K562 (cell line): Measurements from ENCODE around the gene VILL. TPM values are rescaled to one million over a fixed set of nuclear protein-coding genes. Genes with fewer than 3 reads are reported as not detected.

Source experiments
- ATAC-seq: fragments of 200-7000 bp; cut with Tn5 transposase; 3 replicates; pipeline ENCODE4 v1.9.1; 2020; ENCODE audit warnings: moderate library complexity
- BruUV-seq: library from RNA; stranded (reverse); fragments of 400-500 nt; replicated peaks from 2 replicates; lab custom pipeline; 2021; lab: Mats Ljungman, UMichigan
- CTCF ChIA-PET: fragments of 300-600 bp; formaldehyde crosslinking; extraction: SDS; loops from one replicate; lab custom pipeline; 2021; ENCODE audit warnings: low intra/inter-chr PET ratio; lab: Yijun Ruan, JAX
- POLR2A ChIA-PET: fragments of 300-600, 350-650 bp; sonication (Branson Sonifier 250); formaldehyde crosslinking; extraction: SDS; loops from one replicate; lab custom pipeline; 2021; ENCODE audit warnings: antibody characterized with exemption, inconsistent platforms; lab: Yijun Ruan, JAX
- DNase-seq, 4 experiments: peaks; one replicate each; pipeline versions ENCODE4 v3.0.0 to v3.0.0-alpha.2; 2011 to 2018; ENCODE audit warnings: low spot score in 3 of 4, mixed read lengths in 3 of 4; ENCODE audit errors: extremely low read depth in 1 of 4
- FAIRE-seq: peaks from 2 replicates; lab custom pipeline; 2011; peaks lifted over from hg19 to GRCh38; lab: Jason Lieb, UNC
- H2AFZ ChIP-seq: 2 replicates; pipeline ENCODE4 v1.6.0; 2011; ENCODE audit warnings: low read depth, low read length, control low read depth, inconsistent platforms
- H3K27ac ChIP-seq: fragments of 200-600 bp; 3 replicates; pipeline ENCODE4 v1.8.0; 2011; ENCODE audit warnings: low read depth, mild to moderate bottlenecking, control low read depth, inconsistent platforms, low read length, moderate library complexity, mixed read lengths; ENCODE audit errors: extremely low read depth
- H3K27me3 ChIP-seq, 2 experiments: fragments of 300-600 bp in 1 of 2; 2 replicates in 1 of 2; 3 replicates in 1 of 2; pipeline versions ENCODE4 v1.6.0 to v1.8.0; 2011; ENCODE audit warnings: inconsistent platforms in 2 of 2, low read length in 2 of 2, mild to moderate bottlenecking in 1 of 2, mixed read lengths in 1 of 2, moderate library complexity in 1 of 2; ENCODE audit not compliant: control insufficient read depth in 2 of 2, insufficient read depth in 2 of 2
- H3K36me3 ChIP-seq: fragments of 300-600 bp; 3 replicates; pipeline ENCODE4 v1.8.0; 2011; ENCODE audit warnings: mild to moderate bottlenecking, low read length, inconsistent platforms; ENCODE audit not compliant: control insufficient read depth, insufficient read depth
- H3K4me1 ChIP-seq, 2 experiments: fragments of 200-600 bp in 1 of 2; replicated peaks in 1 of 2; 2 replicates in 1 of 2; 3 replicates in 1 of 2; pipeline versions ENCODE4 v1.5.1 to v1.8.0; 2011; ENCODE audit warnings: inconsistent platforms in 2 of 2, low read length in 2 of 2, mild to moderate bottlenecking in 1 of 2, mixed read lengths in 1 of 2, moderate library complexity in 1 of 2; ENCODE audit not compliant: control insufficient read depth in 2 of 2, insufficient read depth in 2 of 2
- H3K4me2 ChIP-seq: 2 replicates; pipeline ENCODE4 v1.6.1; 2011; ENCODE audit warnings: low read length, control low read depth, inconsistent platforms, mixed read lengths; ENCODE audit not compliant: insufficient read depth
- H3K4me3 ChIP-seq: fragments of 200-600 bp; sonication (generic), shearing (Covaris generic); 2 replicates; pipeline ENCODE4 v1.5.1; 2016; ENCODE audit warnings: control low read depth, inconsistent platforms
- H3K79me2 ChIP-seq: fragments of 200-600 bp; 3 replicates; pipeline ENCODE4 v1.8.0; 2011; ENCODE audit warnings: low read length, inconsistent platforms; ENCODE audit not compliant: control insufficient read depth, insufficient read depth
- H3K9ac ChIP-seq, 2 experiments: 2 replicates each; pipeline versions ENCODE4 v1.6.0 to v1.6.1; 2011; ENCODE audit warnings: low read depth in 2 of 2, low read length in 2 of 2, control low read depth in 1 of 2, inconsistent platforms in 1 of 2, mild to moderate bottlenecking in 1 of 2, mixed read lengths in 1 of 2; ENCODE audit not compliant: insufficient read depth in 1 of 2
- H3K9me1 ChIP-seq: one replicate; pipeline ENCODE4 v1.6.0; 2011; ENCODE audit warnings: inconsistent platforms, mild to moderate bottlenecking, low read length, moderate library complexity; ENCODE audit not compliant: control insufficient read depth, insufficient read depth
- H3K9me3 ChIP-seq: replicated peaks from 2 replicates; pipeline ENCODE4 v1.5.1; 2011; ENCODE audit warnings: low read depth, low read length, inconsistent platforms; ENCODE audit not compliant: control insufficient read depth, insufficient read depth
- H4K20me1 ChIP-seq: replicated peaks from 2 replicates; pipeline ENCODE4 v1.6.1; 2011; ENCODE audit warnings: low read length, inconsistent platforms, mixed read lengths; ENCODE audit not compliant: control insufficient read depth, insufficient read depth
- MED1 ChIP-seq: sonication (generic); formaldehyde crosslinking; IDR thresholded peaks from 2 replicates; pipeline ENCODE4 v1.8.1; 2023; ENCODE audit warnings: missing genetic modification reagents, borderline replicate concordance
- RBBP5 ChIP-seq: fragments of 200-600 bp; sonication (generic); IDR thresholded peaks from 2 replicates; pipeline ENCODE4 v1.6.1; 2012; ENCODE audit warnings: borderline replicate concordance, mild to moderate bottlenecking, low read length, control low read depth, inconsistent platforms; ENCODE audit not compliant: insufficient read depth, poor library complexity, severe bottlenecking
- TEAD4 ChIP-seq, 2 experiments: sonication (generic) in 1 of 2; formaldehyde crosslinking in 1 of 2; IDR thresholded peaks; 2 replicates each; pipeline versions ENCODE4 v1.6.1 to v1.8.0; 2012 to 2022; ENCODE audit warnings: borderline replicate concordance in 1 of 2, inconsistent platforms in 1 of 2, low read length in 1 of 2, mild to moderate bottlenecking in 1 of 2, missing genetic modification reagents in 1 of 2
- ZFP30 ChIP-seq: fragments of 250-450 bp; sonication (Bioruptor Pico); IDR thresholded peaks from 2 replicates; pipeline ENCODE4 v1.8.0; 2022; ENCODE audit warnings: moderate library complexity, mild to moderate bottlenecking, inconsistent platforms, borderline replicate concordance
- ZNF12 ChIP-seq: sonication (generic); formaldehyde crosslinking; IDR thresholded peaks from 2 replicates; pipeline ENCODE4 v1.4.0; 2020; ENCODE audit warnings: mild to moderate bottlenecking, missing genetic modification reagents
- ZNF232 ChIP-seq: sonication (generic); formaldehyde crosslinking; IDR thresholded peaks from 2 replicates; pipeline ENCODE4 v1.8.0; 2022; ENCODE audit warnings: mild to moderate bottlenecking, missing genetic modification reagents
- WGBS: fragments of 100-300 bp; shearing (Covaris generic); methylation state at CpG from one replicate; pipeline ENCODE4 v1.1.6; 2016; ENCODE audit warnings: low coverage, mixed read lengths; ENCODE audit not compliant: insufficient coverage; ENCODE audit errors: missing lambda C conversion rate; 5-methylcytosine and 5-hydroxymethylcytosine counted together
- in situ Hi-C: fragments of 300-500 bp; cut with MboI; formaldehyde crosslinking; loops from 4 replicates; pipeline ENCODE4 v1.15.0; 2018; ENCODE audit warnings: inconsistent platforms, mixed read lengths
- intact Hi-C: fragments of 100-400 bp; cut with micrococcal nuclease; formaldehyde crosslinking; loops from 2 replicates; pipeline ENCODE4 v1.14.2; 2022
- polyA plus RNA-seq, 8 experiments: library from polyadenylated mRNA; depleted of rRNA in 4 of 8; stranded (reverse) in 5 of 8; unstranded in 3 of 8; fragments of >200 nt; fragmentation: Nextera tagmentation in 2 of 8; fragmentation: Illumina TruSeq in 1 of 8; extraction: Ambion mirVana in 2 of 8; extraction: Trizol in 1 of 8; gene quantifications; 2 replicates each; pipeline versions ENCODE4 v1.2.1 to v1.2.3, GENCODE V29; 2011 to 2014; ENCODE audit warnings: inconsistent platforms in 1 of 8, missing spikeins in 1 of 8
- total RNA-seq, 7 experiments: library from RNA; depleted of rRNA in 6 of 7; stranded (reverse); fragments of >200 nt in 6 of 7; fragmentation: Illumina TruSeq in 2 of 7; extraction: Trizol in 2 of 7; gene quantifications; 2 replicates each; pipeline versions ENCODE4 v1.2.1 to v1.2.3, GENCODE V29; 2011 to 2021; ENCODE audit warnings: low replicate concordance in 1 of 7
- TF ChIP-seq, protein P1 (sequence below): fragments of 450-650 bp; IDR thresholded peaks from 2 replicates; pipeline ENCODE4 v1.6.1; 2016; ENCODE audit warnings: mild to moderate bottlenecking, moderate library complexity

VILL gene
- total and polyA plus RNA-seq, 9 of the 15 experiments (the other 6 are each of a cell fraction or from before 2014, with no cell fraction given) = 0.11 to 16.0 (median 8.8) TPM

DNA sequence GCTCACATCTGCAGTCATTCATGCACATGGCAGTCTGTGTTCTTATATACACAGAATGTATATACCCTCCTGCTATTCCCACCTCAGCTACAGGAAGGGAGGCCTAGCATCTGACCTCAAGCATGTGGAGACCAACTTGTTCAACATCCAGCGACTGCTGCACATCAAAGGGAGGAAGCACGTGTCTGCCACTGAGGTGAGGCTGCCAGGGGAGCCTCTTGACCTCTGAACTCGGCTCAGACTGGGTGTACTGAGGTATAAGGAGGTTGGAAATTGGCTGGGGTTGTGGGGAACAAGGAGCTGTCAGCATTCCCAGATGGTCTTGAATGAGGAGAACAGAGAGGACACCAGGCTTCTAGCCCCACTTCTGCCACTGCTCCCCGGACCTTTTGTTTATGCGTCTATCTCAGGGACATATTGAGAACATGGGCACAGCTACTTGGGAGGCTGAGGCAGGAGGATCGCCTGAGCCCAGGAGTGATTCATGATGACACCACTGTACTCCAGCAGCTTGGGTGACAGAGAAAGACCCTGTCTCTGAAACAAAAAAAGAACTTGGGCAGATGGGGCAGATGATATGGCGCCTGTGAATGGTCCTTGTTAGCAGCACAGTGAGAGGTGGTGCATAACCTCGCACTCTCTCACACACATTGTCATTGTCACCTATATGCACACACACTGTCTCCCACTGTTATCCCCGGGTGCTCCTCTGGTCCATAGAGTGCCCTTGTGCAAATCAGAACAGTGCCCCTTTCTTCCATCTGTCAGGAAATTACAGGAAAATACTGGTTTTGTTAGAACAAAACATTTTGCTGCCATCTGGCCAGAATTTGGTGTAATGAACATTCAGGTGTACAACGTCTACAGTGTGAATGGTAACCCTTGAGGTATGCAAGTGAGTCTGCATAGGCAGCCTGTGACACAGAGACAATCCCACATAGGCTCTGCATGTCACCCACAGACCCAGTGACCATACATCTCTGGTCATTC lies 5.4 kb downstream of the VILL start:
- Histone ChIP-seq H3K4me2 (peak overlapping the region; percentile 86), H3K27me3 (no peaks in the 10 kb centered on the region), H3K79me2 (peaks cover 22% of the 10 kb centered on the region), H3K9me1 (peaks cover 5% of the 10 kb centered on the region), H3K9me3 (no peaks in the 10 kb centered on the region), H3K4me1 (peaks cover 59 to 65% of the 10 kb centered on the region in 2 experiments), H3K36me3 (peaks cover 44% of the 10 kb centered on the region), H4K20me1 (no peaks in the 10 kb centered on the region), H3K4me3 (no peak overlapping the region), H2AFZ (peak overlapping the region; percentile 71; the same call in 1 of the 2 replicates), H3K9ac (peak overlapping the region; percentile 66 to 91; a peak in 2 of 4 replicates), H3K27ac (peak overlapping the region; percentile 93; the same call in 2 of the 3 replicates)
- in situ Hi-C loops (no loop called here), intact Hi-C loops (no loop called here)
- ATAC-seq (no peak), DNase-seq (no peak), FAIRE-seq (no peak)
- ChIA-PET POLR2A (interaction anchor here (0.6 to 1.4 kb wide), 6 partner anchors 11 to 552 kb away, joined by 3 to 7 read pairs (median 6); no protein-coding TSS in a partner anchor), CTCF (interaction anchor here (2.4 kb wide), 1 partner anchor 21 kb away, joined by 16 read pairs; no protein-coding TSS in a partner anchor)
- 75% methylated on average over 10 of the region's 10 CpGs for WGBS
- BruUV-seq = no TSS peak
- TF ChIP-seq TEAD4 (IDR thresholded peaks at IDR 0.05; ENCODE audit: low read length) (no peak), TEAD4 (CRISPR knock-in tag; IDR thresholded peaks at IDR 0.05; ENCODE audit: borderline replicate concordance) (0 out of 2 replicates have a peak, but pooled peaks have one; percentile 13), ZFP30 (CRISPR knock-in tag) (0 out of 2 replicates have a peak, but pooled peaks have one; percentile 6), RBBP5 (peak; percentile 36), MED1 (CRISPR knock-in tag) (no peak), ZNF232 (CRISPR knock-in tag) (no peak), ZNF12 (peak; percentile 30; the same call in 1 of the 2 replicates)
- TF ChIP-seq, protein P1, sequence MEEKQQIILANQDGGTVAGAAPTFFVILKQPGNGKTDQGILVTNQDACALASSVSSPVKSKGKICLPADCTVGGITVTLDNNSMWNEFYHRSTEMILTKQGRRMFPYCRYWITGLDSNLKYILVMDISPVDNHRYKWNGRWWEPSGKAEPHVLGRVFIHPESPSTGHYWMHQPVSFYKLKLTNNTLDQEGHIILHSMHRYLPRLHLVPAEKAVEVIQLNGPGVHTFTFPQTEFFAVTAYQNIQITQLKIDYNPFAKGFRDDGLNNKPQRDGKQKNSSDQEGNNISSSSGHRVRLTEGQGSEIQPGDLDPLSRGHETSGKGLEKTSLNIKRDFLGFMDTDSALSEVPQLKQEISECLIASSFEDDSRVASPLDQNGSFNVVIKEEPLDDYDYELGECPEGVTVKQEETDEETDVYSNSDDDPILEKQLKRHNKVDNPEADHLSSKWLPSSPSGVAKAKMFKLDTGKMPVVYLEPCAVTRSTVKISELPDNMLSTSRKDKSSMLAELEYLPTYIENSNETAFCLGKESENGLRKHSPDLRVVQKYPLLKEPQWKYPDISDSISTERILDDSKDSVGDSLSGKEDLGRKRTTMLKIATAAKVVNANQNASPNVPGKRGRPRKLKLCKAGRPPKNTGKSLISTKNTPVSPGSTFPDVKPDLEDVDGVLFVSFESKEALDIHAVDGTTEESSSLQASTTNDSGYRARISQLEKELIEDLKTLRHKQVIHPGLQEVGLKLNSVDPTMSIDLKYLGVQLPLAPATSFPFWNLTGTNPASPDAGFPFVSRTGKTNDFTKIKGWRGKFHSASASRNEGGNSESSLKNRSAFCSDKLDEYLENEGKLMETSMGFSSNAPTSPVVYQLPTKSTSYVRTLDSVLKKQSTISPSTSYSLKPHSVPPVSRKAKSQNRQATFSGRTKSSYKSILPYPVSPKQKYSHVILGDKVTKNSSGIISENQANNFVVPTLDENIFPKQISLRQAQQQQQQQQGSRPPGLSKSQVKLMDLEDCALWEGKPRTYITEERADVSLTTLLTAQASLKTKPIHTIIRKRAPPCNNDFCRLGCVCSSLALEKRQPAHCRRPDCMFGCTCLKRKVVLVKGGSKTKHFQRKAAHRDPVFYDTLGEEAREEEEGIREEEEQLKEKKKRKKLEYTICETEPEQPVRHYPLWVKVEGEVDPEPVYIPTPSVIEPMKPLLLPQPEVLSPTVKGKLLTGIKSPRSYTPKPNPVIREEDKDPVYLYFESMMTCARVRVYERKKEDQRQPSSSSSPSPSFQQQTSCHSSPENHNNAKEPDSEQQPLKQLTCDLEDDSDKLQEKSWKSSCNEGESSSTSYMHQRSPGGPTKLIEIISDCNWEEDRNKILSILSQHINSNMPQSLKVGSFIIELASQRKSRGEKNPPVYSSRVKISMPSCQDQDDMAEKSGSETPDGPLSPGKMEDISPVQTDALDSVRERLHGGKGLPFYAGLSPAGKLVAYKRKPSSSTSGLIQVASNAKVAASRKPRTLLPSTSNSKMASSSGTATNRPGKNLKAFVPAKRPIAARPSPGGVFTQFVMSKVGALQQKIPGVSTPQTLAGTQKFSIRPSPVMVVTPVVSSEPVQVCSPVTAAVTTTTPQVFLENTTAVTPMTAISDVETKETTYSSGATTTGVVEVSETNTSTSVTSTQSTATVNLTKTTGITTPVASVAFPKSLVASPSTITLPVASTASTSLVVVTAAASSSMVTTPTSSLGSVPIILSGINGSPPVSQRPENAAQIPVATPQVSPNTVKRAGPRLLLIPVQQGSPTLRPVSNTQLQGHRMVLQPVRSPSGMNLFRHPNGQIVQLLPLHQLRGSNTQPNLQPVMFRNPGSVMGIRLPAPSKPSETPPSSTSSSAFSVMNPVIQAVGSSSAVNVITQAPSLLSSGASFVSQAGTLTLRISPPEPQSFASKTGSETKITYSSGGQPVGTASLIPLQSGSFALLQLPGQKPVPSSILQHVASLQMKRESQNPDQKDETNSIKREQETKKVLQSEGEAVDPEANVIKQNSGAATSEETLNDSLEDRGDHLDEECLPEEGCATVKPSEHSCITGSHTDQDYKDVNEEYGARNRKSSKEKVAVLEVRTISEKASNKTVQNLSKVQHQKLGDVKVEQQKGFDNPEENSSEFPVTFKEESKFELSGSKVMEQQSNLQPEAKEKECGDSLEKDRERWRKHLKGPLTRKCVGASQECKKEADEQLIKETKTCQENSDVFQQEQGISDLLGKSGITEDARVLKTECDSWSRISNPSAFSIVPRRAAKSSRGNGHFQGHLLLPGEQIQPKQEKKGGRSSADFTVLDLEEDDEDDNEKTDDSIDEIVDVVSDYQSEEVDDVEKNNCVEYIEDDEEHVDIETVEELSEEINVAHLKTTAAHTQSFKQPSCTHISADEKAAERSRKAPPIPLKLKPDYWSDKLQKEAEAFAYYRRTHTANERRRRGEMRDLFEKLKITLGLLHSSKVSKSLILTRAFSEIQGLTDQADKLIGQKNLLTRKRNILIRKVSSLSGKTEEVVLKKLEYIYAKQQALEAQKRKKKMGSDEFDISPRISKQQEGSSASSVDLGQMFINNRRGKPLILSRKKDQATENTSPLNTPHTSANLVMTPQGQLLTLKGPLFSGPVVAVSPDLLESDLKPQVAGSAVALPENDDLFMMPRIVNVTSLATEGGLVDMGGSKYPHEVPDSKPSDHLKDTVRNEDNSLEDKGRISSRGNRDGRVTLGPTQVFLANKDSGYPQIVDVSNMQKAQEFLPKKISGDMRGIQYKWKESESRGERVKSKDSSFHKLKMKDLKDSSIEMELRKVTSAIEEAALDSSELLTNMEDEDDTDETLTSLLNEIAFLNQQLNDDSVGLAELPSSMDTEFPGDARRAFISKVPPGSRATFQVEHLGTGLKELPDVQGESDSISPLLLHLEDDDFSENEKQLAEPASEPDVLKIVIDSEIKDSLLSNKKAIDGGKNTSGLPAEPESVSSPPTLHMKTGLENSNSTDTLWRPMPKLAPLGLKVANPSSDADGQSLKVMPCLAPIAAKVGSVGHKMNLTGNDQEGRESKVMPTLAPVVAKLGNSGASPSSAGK = no peak
